GM12865 (cell line): ENCODE measurements around the gene KCNIP4.

Experiments used
- DNase-seq: peaks from one replicate; pipeline ENCODE4 v3.0.0; 2010; ENCODE audit warnings: low read depth
- H3K4me3 ChIP-seq: 2 replicates; pipeline ENCODE4 v1.5.1; 2011; ENCODE audit warnings: mild to moderate bottlenecking, low read depth, low read length, control low read depth
- TF ChIP-seq, protein P1 (sequence below): IDR thresholded peaks from 2 replicates; pipeline ENCODE4 v1.5.1; 2011; ENCODE audit warnings: low read length, control low read depth, low read depth, inconsistent platforms; ENCODE audit not compliant: insufficient read depth; ENCODE audit errors: missing control alignments

Gene KCNIP4

GRCh38 chr4:20992002-20992401 is 956.6 kb downstream of the KCNIP4 start:
- TF ChIP-seq, protein P1, sequence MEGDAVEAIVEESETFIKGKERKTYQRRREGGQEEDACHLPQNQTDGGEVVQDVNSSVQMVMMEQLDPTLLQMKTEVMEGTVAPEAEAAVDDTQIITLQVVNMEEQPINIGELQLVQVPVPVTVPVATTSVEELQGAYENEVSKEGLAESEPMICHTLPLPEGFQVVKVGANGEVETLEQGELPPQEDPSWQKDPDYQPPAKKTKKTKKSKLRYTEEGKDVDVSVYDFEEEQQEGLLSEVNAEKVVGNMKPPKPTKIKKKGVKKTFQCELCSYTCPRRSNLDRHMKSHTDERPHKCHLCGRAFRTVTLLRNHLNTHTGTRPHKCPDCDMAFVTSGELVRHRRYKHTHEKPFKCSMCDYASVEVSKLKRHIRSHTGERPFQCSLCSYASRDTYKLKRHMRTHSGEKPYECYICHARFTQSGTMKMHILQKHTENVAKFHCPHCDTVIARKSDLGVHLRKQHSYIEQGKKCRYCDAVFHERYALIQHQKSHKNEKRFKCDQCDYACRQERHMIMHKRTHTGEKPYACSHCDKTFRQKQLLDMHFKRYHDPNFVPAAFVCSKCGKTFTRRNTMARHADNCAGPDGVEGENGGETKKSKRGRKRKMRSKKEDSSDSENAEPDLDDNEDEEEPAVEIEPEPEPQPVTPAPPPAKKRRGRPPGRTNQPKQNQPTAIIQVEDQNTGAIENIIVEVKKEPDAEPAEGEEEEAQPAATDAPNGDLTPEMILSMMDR: no peak
- no peak for DNase-seq
- H3K4me3 ChIP-seq: no peak overlapping the region

DNA sequence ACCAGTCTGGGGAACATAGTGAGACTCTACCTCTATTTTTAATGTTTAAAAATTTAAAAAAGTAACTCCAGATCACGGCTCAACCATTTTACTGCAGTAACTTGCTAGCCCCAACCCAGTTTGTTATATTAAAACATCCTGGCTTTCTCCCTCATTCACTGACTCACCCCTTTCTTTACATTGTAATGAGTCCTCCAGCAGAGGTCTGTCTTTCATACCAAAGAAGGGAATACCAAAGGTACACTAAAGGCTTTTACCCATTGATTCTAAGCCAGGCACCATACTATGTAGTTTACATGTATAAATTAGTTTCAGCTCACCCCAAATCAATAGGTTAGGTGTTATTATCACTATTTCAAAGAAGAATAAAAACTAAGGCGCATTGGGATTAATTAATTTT is 961.4 kb downstream of the KCNIP4 start:
- no peak for DNase-seq
- no peak overlapping the region for H3K4me3 ChIP-seq
- TF ChIP-seq, protein P1: no peak

- no peak for DNase-seq
- no peak overlapping the region for H3K4me3 ChIP-seq
- TF ChIP-seq, protein P1: no peak
Observed at GRCh38 chr4:20984576-20984836, 964.1 kb downstream of the KCNIP4 start.

- TF ChIP-seq, protein P1: no peak
- H3K4me3 ChIP-seq: no peak overlapping the region
- no peak for DNase-seq
Observed at GRCh38 chr4:20983763-20984575, 964.6 kb downstream of the KCNIP4 start.

GRCh38 chr4:20982544-20982943 is 966.0 kb downstream of the KCNIP4 start:
- H3K4me3 ChIP-seq: no peak overlapping the region
- TF ChIP-seq, protein P1: no peak
- no peak for DNase-seq

DNA sequence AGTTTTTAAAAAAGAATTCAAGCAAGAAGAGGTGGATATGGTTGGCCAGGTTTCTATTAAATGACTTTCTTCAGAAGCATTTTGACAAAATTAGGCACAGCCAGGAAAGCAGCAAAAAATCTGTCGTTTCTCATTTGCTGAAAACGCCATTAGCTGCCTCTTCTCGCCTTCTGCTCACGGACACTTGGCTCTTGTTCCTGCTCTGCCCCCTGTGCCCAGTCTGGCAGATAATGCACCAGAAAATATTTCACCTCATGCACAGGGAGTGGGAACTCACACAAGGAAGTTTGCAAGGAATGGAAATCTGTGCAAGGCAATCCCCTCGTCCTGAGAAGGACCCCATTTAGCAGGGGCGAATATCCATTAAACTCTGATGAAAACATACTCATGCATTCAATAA is 988.3 kb downstream of the KCNIP4 start:
- no peak for DNase-seq
- TF ChIP-seq, protein P1: no peak
- H3K4me3 ChIP-seq: no peak overlapping the region

DNA sequence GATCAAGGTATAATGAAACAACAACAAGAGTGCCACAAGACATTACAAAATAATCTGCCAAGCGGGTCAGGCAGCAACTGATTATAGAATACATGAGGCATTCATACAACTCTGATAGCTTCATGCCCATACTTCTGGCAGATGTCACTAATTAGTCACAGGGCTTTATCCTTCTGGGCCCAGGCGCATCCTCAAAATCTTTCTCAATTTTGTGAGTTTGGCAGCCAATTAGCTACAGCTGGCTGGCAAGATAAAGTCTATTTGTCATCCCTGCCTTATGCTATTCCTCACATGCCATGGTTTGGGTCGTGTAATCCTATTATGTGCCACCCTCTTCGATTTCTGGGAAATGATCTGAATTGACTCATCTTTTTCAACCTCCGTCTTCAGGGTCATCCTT is 994.0 kb downstream of the KCNIP4 start:
- TF ChIP-seq, protein P1: no peak
- H3K4me3 ChIP-seq: no peak overlapping the region
- DNase-seq: no peak
